ENCODE results near the gene STRA6. TPM values are rescaled to one million over a fixed set of nuclear protein-coding genes. Genes with fewer than 3 reads are reported as not detected.
A peak's percentile ranks its signal among the peaks of the same experiment; 100 is the strongest.

The STRA6 gene
- total and polyA plus RNA-seq, 2 of the 8 experiments (the other 6 are each of a cell fraction or from before 2014, with no cell fraction given): 9.3 to 14.5 TPM

- peaks cover 7 to 13% of the 10 kb centered on the region in 2 experiments for H4K20me1 ChIP-seq (replicated peaks in 1 of 2; ENCODE audit: control insufficient read depth in 1 of 2, insufficient read depth in 2 of 2, low read length in 2 of 2)
- H4K8ac ChIP-seq (ENCODE audit: extremely low read depth, insufficient read depth, low read length): peak overlapping the region; percentile 46; the same call in 1 of the 2 replicates
- peak overlapping the region; percentile 62; the same call in 1 of the 2 replicates for H2BK20ac ChIP-seq (ENCODE audit: low read length)
- H2BK120ac ChIP-seq (replicated peaks; ENCODE audit: low read depth, low read length): no peak overlapping the region
- no peak overlapping the region for H3K23ac ChIP-seq (ENCODE audit: insufficient read length)
- H3K4ac ChIP-seq (replicated peaks; ENCODE audit: insufficient read length, low read depth, low read length): peak overlapping the region; percentile 38
- peak overlapping the region; percentile 87; the same call in 1 of the 2 replicates for H3K18ac ChIP-seq (ENCODE audit: extremely low read depth, low read length)
- no peak overlapping the region for H3K14ac ChIP-seq (ENCODE audit: insufficient read length)
- H3K4me3 ChIP-seq (ENCODE audit: extremely low read depth in 1 of 4, insufficient read depth in 2 of 4, low read depth in 3 of 4, low read length in 4 of 4): peak overlapping the region; percentile 12 to 62 (median 32); a peak in 7 of 8 replicates
- H4K91ac ChIP-seq (replicated peaks; ENCODE audit: insufficient read length, low read length): peak overlapping the region; percentile 63
- no peak overlapping the region for H3K56ac ChIP-seq (replicated peaks; ENCODE audit: insufficient read length, low read depth, low read length)
- H2BK12ac ChIP-seq (ENCODE audit: low read depth, low read length): peak overlapping the region; percentile 92; the same call in 1 of the 2 replicates
- peak in 1 of 2 experiments; percentile 81 for DNase-seq (ENCODE audit: low read depth in 1 of 2, low spot score in 2 of 2)
- no peak overlapping the region for H2AK5ac ChIP-seq (ENCODE audit: low read depth, low read length)
- peaks cover 0 to 8% of the 10 kb centered on the region in 2 experiments; a peak in 1 of 4 replicates for H3K9me3 ChIP-seq (ENCODE audit: insufficient read depth in 2 of 2, low read depth in 1 of 2, low read length in 1 of 2)
- H3K9ac ChIP-seq (replicated peaks in 1 of 4; ENCODE audit: extremely low read depth in 1 of 4, low read depth in 3 of 4, low read length in 3 of 4): no peak overlapping the region
- peak overlapping the region; percentile 64; the same call in 1 of the 2 replicates for H2BK5ac ChIP-seq (ENCODE audit: low read depth, low read length)
- H3K4me2 ChIP-seq (ENCODE audit: insufficient read depth in 1 of 2, low read depth in 2 of 2, low read length in 2 of 2): peak overlapping the region; percentile 81 to 83
- H2AFZ ChIP-seq (ENCODE audit: low read length): 0 out of 2 replicates have a peak overlapping the region, but pooled peaks have one; percentile 27
- FAIRE-seq: no peak
- H4K5ac ChIP-seq (ENCODE audit: insufficient read length, low read depth, low read length): no peak overlapping the region
- peaks cover 0 to 77% (median 64%) of the 10 kb centered on the region in 4 experiments; a peak in 6 of 7 replicates for H3K4me1 ChIP-seq (replicated peaks in 1 of 4; ENCODE audit: control insufficient read depth in 3 of 4, insufficient read depth in 4 of 4, low read length in 3 of 4)
- no peaks in the 10 kb centered on the region for H3K79me2 ChIP-seq (ENCODE audit: control insufficient read depth in 1 of 2, insufficient read depth in 2 of 2, low read length in 2 of 2)
- H3K27me3 ChIP-seq (replicated peaks in 1 of 4; ENCODE audit: control insufficient read depth in 3 of 4, extremely low read depth in 1 of 4, insufficient read depth in 3 of 4, low read length in 3 of 4): peaks cover 84 to 98% (median 96%) of the 10 kb centered on the region in 4 experiments
- no peak overlapping the region for H3K27ac ChIP-seq (ENCODE audit: low read depth, low read length)
- peaks cover 0 to 6% (median 0%) of the 10 kb centered on the region in 4 experiments; a peak in 1 of 8 replicates for H3K36me3 ChIP-seq (ENCODE audit: control insufficient read depth in 2 of 4, insufficient read depth in 4 of 4, low read length in 3 of 4)
- WGBS, 2 experiments (ENCODE audit: extremely low coverage in 1 of 2, insufficient coverage in 1 of 2, insufficient read length in 1 of 2, insufficient replicate concordance in 2 of 2, low coverage in 1 of 2, low lambda C conversion rate in 2 of 2, missing lambda C conversion rate in 1 of 2): 3% methylated on average over 90 of the region's 90 CpGs; no CpG with 5 or more reads in 1 of the 2 experiments
- H3K79me1 ChIP-seq (ENCODE audit: low read depth, low read length): no peaks in the 10 kb centered on the region; the same call in 1 of the 2 replicates
- ChIA-PET CTCF (ENCODE audit: partially characterized antibody) (interaction anchor here (0.9 to 3.9 kb wide), 17 partner anchors 8 to 188 kb away, joined by 3 to 24 read pairs (median 5); partner anchors contain the start of gene STRA6), POLR2A (ENCODE audit: partially characterized antibody) (interaction anchor here (1.4 kb wide), 1 partner anchor 159 kb away, joined by 3 read pairs; no protein-coding TSS in a partner anchor)
- peaks cover 34% of the 10 kb centered on the region; the same call in 1 of the 2 replicates for H3K23me2 ChIP-seq (ENCODE audit: low read depth, low read length)
- peak overlapping the region; percentile 88 for H2BK15ac ChIP-seq (ENCODE audit: low read length)
- TF ChIP-seq E2F6 (IDR thresholded peaks at IDR 0.05): peak; percentile 86
- no peak for TF ChIP-seq TCF12 (IDR thresholded peaks at IDR 0.05; ENCODE audit: low read depth, low read length)
- TF ChIP-seq BCL11A (IDR thresholded peaks at IDR 0.05; ENCODE audit: low read depth in 2 of 2, low read length in 2 of 2): no peak
- TF ChIP-seq SP4 (IDR thresholded peaks at IDR 0.05; ENCODE audit: low read length): no peak
- no peak for TF ChIP-seq TBP (IDR thresholded peaks at IDR 0.05; ENCODE audit: low read depth, low read length)
- TF ChIP-seq KDM5A (IDR thresholded peaks at IDR 0.05; ENCODE audit: low read length): no peak
- no peak for TF ChIP-seq YY1 (IDR thresholded peaks at IDR 0.05; ENCODE audit: low read depth, low read length)
- TF ChIP-seq MAX (IDR thresholded peaks at IDR 0.05): peak; percentile 78; the same call in 1 of the 2 replicates
- TF ChIP-seq RNF2 (IDR thresholded peaks at IDR 0.05; ENCODE audit: borderline replicate concordance, low read depth, low read length, missing control alignments, poor library complexity, severe bottlenecking): peak; percentile 84
These were observed 69.6 kb downstream of the STRA6 start for GRCh38 chr15:74132681-74133651.

Data from H1 (cell line).